CD4-positive, alpha-beta T cell treated with Interleukin-12 subunit alpha and Interleukin-12 subunit beta, for 1 hour (primary cell): Measurements from ENCODE around the gene WDR45B.

ENCODE experiments used
- DNase-seq: peaks from one replicate; pipeline ENCODE4 v3.0.0-alpha.2; 2020

Gene WDR45B

GRCh38 chr17:82619641-82620040, 28.6 kb downstream of the WDR45B start:
- no peak for DNase-seq

DNA sequence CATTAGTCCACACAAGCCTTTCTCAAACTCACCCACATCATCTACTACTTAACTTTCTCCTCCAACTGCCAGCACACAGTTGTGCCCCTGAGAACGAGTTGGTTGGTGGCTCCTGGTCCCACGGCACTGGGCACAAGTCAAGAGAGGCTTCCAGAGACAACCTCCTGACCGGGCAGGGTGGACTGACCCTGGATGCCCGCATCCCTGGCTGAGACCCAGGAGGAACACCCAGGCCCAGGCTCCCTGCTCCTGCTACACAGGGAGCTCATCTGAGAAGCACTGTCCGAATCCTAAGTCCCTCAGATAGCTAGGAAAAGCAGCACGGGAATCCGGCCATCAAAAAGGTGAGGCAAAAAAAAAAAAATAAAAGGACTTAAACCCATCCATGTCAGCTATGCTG, 29.0 kb downstream of the WDR45B start:
- no peak for DNase-seq

GRCh38 chr17:82616021-82616711, 32.1 kb downstream of the WDR45B start:
- DNase-seq, result no peak

DNA sequence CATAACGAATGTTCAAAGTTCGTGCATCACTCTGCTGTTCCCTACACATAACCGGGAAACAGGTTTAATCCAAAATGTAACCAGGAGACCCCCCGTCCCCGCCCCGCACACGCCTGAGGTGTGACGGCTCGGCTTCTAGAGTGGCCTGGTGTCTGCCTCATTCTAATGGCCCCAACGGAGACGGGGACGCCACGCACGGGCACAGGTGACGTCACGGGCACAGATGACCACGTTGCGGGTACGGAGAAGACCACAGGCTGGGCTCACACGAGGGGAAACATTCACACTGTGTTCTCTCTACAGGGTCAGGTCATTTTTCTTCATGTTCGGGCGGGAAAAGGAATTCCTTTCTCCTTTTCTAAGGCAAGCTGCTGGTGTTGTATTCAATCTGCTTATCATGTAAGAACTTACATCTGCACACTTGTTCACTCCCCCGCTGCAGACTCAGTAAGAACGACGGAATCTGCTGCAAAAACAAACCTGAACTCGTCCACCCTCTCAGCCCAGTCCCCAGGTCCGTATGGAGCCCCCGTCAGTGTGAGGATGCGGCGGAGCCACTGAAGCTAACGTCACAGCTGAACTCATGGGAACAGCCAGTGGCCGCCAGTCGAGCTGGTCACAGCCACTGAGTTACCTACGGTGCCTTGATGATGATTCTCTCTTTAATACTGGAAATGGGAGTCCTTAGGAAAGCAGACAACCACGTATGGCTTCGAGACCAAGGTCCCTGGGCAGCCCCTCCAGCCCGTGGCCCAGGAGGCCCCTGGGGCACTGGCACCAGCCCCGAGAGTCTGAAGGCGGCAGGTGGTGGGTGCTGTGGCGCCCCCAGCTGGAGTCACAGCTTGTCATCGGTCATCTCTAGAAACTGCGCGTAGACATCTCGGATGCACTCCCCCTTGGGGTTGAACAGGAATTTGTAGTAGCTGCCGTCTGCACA, 32.9 kb downstream of the WDR45B start:
- no peak for DNase-seq

DNA sequence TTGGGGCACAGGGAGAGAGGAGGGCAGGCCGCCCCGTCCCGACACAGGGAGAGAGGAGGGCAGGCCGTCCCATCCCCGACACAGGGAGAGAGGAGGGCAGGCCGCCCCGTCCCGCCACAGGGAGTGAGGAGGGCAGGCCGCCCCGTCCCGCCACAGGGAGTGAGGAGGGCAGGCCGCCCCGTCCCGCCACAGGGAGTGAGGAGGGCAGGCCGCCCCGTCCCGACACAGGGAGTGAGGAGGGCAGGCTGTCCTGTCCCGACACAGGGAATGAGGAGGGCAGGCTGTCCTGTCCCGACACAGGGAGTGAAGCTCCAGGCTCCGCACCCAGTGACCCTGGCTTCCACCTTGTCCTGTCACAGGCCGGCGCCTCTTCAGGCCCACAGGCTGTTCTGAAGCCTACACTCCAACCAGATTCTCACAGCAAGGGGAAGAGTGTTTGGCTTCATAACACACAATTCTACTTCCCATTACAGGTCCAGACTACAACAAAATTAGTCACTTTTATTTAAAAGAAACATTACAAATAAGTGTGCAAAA, 34.1 kb downstream of the WDR45B start:
- no peak for DNase-seq

GRCh38 chr17:82613283-82614094, 34.8 kb downstream of the WDR45B start:
- DNase-seq, result no peak

- no peak for DNase-seq
Observed at GRCh38 chr17:82611140-82612058, 36.8 kb downstream of the WDR45B start.

DNA sequence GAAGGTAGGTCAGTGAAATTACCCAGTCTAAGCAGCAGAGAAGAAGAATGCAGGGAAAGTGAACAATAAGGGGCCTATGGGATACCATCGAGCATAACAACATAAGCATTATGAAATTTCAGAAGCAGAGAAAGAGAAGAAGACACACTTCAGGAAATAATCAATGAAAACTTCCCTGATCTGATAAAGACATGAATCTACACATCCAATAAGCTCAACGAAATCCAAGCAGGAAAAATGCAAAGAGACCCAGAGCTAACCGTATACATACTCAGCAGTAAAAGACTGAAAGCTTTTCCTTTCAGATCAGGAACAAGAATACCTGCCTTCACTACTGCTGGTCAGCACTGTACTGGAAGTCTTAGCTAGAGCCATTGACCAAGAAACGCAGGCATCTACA, 38.6 kb downstream of the WDR45B start:
- DNase-seq, result no peak

DNA sequence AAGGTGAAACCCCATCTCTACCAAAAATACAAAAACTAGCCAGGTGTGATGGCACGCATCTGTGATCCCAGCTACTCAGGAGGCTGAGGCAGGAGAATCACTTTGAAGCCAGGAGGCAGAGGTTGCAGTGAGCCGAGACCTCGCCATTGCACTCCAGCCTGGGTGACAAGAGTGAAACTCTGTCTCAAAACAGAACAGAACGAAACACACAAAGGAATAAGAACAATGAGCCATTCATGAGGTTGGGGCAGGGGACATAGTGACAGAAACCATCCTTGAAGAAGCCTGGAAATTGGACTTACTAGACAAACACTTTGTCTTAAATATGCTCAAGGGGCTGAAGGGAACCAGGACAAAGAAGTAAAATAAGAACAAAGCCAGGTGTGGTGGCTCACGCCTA, 39.4 kb downstream of the WDR45B start:
- no peak for DNase-seq

DNA sequence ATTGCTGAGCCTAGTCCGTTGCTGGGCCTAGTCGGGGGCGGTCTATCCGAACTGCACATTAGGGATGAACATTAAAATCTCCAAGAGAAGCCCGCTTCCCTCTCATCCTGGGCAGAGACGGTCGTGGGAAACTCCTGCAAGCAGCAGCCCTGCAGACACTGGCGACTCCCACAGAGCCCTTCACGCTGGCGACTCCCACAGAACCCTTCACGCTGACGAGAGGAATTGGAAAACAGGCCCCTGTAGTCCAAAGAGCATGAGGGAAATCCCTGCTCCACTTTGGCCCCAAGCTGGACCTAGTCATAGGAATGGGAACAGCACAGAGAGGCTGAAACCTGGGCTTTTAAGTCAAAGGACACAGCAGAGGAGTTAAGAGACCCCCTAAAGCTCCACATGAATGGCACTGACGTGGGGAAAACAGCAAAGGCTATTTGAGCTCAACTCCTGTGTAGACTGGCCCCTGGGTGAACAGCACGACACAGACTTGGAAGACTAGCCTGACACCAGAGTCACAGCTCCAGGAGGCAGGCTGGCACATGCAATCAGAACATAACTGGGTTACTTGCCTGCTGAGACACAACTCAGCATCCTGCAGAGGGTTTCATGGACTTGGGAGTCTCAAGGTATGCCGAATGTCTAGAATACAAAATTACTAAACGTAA, 42.2 kb downstream of the WDR45B start:
- no peak for DNase-seq

- DNase-seq, result no peak
Observed at GRCh38 chr17:82604532-82604931, 43.7 kb downstream of the WDR45B start.

GRCh38 chr17:82603981-82604448, 44.2 kb downstream of the WDR45B start:
- DNase-seq, result peak; percentile 31

- no peak for DNase-seq
Observed at GRCh38 chr17:82602986-82603710, 45.1 kb downstream of the WDR45B start.

- no peak for DNase-seq
Observed at GRCh38 chr17:82602487-82602886, 45.8 kb downstream of the WDR45B start.

DNA sequence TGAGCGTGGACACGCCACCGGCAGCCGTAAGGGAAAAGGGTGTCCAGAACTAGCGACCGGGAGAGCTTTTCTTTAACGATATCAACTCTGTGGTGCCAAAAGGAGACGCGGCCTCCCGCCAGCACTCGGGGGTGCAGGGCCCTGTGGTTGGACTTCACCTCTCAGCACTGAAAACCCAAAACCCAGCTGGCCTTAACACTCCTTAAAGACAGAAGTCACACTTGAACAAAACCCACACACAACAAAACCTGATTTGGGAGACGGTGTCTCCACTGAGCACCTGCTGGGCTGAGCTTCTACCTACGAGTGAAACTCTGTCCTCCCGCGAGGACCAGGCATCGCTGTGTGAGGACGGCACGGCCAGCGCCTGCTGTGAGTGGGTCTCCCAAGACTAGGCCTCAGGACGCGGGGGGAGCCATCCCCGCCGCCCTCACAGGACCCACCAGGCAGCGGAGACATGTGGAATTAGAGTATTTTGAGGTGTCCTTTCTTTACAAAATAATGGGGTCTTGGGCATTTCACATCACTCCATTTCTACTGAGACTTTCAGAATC, 46.7 kb downstream of the WDR45B start:
- DNase-seq, result no peak

DNA sequence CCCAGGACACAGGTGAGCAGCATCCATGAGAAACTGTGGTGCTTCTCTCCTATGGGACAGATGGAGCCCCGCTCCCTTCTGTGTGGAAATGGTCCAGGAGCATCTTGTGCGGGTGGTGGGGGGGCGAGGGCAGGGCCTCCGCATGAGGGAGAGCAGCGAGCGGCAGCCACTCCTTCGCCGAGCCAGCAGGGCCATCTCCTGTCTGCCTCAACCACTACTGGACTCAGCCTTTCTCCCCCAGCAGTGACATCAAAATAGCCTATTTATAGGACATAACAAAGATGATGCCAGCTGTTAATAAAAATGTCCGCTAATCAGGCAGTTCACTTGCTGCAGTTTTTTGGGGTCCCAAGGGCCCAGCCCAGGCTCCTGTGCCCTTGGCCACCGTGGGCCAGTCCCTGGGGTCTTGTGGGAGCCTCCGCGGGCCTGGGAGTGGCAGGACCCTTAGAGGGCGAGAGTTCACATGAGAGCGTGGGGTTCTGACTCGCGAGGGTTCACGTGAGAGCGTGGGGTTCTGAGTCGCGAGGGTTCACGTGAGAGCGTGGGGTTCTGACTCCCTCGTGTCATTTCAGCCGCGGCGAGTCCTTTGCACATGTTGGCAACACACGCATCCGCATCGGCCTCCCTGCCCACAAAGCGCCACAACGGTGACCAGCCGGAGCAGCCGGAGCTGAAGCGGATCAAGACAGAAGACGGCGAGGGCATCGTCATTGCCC, 47.4 kb downstream of the WDR45B start:
- no peak for DNase-seq

DNA sequence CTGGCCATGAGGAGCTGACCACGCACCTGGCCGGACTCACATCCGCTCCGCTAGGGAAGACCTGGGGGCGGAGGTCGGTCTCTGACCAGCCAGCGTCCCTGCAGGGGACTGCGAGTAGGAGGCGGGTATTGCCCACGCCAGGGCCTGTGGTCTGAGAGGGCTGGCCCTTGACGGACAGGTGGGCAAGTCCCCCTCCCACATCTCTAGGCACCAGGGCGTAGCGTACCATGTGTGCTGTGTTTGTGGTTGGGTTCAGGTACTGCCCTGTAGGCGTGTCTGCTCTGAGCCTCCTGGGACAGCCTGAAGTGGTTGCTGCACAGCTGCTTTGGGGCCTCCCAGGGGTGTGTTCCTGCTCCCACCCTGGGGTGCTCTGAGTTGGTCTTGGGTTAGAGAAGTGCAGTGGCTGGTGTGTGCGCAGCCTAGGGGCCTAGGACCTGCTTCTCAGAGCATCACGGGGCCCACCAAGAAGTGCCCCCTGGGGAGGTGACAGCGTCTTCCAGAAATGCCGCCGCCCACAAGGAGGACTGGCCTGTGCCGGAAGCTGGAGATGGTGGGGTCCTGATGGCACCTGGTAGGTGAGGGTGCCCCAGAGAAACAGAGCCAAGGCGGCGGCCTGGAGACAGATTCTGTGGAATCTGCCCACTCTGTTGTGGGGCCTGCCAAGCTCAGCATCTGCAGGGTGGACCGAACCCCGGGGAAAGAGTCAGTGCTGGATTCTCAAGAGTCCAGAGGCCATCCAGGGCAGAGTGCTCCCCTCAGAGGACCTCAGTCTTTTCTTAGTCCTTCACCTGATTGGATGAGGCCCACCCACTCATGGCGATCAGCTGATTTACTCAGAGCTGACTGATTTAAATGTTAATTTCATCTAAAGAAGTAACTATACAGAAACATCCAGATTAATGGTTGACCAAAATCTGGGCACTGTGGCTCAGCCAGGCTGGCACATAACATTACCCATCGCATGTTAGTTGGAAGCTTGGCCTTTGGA, 48.3 kb downstream of the WDR45B start:
- DNase-seq, result no peak
